HepG2 (cell line): ENCODE results near the gene VPS4B.
"Not testable (repeated sequence)": the region's sequence is repeated elsewhere in the genome, so short reads cannot be mapped to it uniquely, and the experiment has no call there.

Experiments used
- ATF7 ChIP-seq, 2 experiments: fragments of 450-650 bp in 1 of 2; sonication (generic) in 1 of 2; formaldehyde crosslinking in 1 of 2; IDR thresholded peaks; 2 replicates each; pipeline versions ENCODE4 v1.4.0 to v1.6.1; 2016 to 2020; ENCODE audit warnings: antibody characterized with exemption in 1 of 2, mild to moderate bottlenecking in 1 of 2, missing genetic modification reagents in 1 of 2
- CBX2 ChIP-seq, 2 experiments: fragments of 200-600 bp in 1 of 2; sonication (generic); formaldehyde crosslinking in 1 of 2; IDR thresholded peaks; 2 replicates each; pipeline versions ENCODE4 v1.7.0 to v1.8.1; 2018 to 2022; ENCODE audit warnings: low read depth in 2 of 2, low read length in 1 of 2, mild to moderate bottlenecking in 1 of 2, missing genetic modification reagents in 1 of 2
- MNT ChIP-seq: fragments of 450-650 bp; IDR thresholded peaks from 2 replicates; pipeline ENCODE4 v1.6.1; 2016
- POLR2AphosphoS5 ChIP-seq: IDR thresholded peaks from 2 replicates; pipeline ENCODE4 v1.6.1; 2012; ENCODE audit warnings: low read depth, low read length
- REXO4 ChIP-seq: sonication (generic); formaldehyde crosslinking; IDR thresholded peaks from 2 replicates; pipeline ENCODE4 v1.8.0; 2022; ENCODE audit warnings: missing genetic modification reagents, mild to moderate bottlenecking, borderline replicate concordance
- TAF1 ChIP-seq: sonication (generic); formaldehyde crosslinking; IDR thresholded peaks from 2 replicates; pipeline ENCODE4 v1.4.0; 2020; ENCODE audit warnings: missing genetic modification reagents
- ZFP37 ChIP-seq: sonication (generic); formaldehyde crosslinking; IDR thresholded peaks from 2 replicates; pipeline ENCODE4 v1.4.0; 2020; ENCODE audit warnings: missing genetic modification reagents, borderline replicate concordance
- ZNF274 ChIP-seq: sonication (generic); formaldehyde crosslinking; IDR thresholded peaks from 2 replicates; pipeline ENCODE4 v1.5.1; 2020; ENCODE audit warnings: mild to moderate bottlenecking, missing genetic modification reagents
- ZNF780A ChIP-seq: sonication (generic); formaldehyde crosslinking; IDR thresholded peaks from 2 replicates; pipeline ENCODE4 v1.8.0; 2022; ENCODE audit warnings: mild to moderate bottlenecking, missing genetic modification reagents, moderate library complexity
- ZNF891 ChIP-seq: sonication (generic); formaldehyde crosslinking; IDR thresholded peaks from 2 replicates; pipeline ENCODE4 v1.5.0; 2020; ENCODE audit warnings: mild to moderate bottlenecking, missing genetic modification reagents
- TF ChIP-seq, protein P1 (sequence below): sonication (generic); formaldehyde crosslinking; IDR thresholded peaks from 2 replicates; pipeline ENCODE4 v1.4.0; 2020; ENCODE audit warnings: missing genetic modification reagents

DNA sequence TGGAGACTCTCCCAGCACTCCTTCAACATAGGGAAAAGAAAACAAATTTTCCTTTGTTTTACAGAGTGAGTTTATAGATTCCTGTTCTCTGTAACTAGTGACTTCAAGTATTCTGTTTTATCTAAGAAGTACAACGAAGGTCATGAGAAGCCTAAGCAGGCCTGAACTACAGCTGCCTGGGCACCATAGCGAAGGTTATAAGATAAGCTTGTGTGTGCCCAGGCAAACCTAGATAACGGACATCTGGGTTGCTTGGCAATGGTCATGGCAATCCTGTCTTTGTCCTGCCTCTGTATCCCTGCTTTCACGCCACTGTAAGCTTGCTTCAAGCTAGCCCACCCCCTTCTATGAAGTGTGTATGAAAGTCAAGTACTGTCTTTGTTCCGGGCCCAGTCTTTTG, 30.5 kb upstream of the VPS4B start:
- not testable (repeated sequence) for TF ChIP-seq ZNF780A (CRISPR knock-in tag); ZFP37 (CRISPR knock-in tag); ZNF891 (CRISPR knock-in tag); ZNF274 (CRISPR knock-in tag); TAF1; POLR2AphosphoS5; CBX2 (IDR thresholded peaks at IDR 0.05; ENCODE audit: low read depth, low read length); CBX2 (CRISPR knock-in tag; IDR thresholded peaks at IDR 0.05; ENCODE audit: low read depth); MNT; REXO4 (CRISPR knock-in tag); ATF7 (IDR thresholded peaks at IDR 0.05); ATF7 (CRISPR knock-in tag; IDR thresholded peaks at IDR 0.05)
- TF ChIP-seq, protein P1, sequence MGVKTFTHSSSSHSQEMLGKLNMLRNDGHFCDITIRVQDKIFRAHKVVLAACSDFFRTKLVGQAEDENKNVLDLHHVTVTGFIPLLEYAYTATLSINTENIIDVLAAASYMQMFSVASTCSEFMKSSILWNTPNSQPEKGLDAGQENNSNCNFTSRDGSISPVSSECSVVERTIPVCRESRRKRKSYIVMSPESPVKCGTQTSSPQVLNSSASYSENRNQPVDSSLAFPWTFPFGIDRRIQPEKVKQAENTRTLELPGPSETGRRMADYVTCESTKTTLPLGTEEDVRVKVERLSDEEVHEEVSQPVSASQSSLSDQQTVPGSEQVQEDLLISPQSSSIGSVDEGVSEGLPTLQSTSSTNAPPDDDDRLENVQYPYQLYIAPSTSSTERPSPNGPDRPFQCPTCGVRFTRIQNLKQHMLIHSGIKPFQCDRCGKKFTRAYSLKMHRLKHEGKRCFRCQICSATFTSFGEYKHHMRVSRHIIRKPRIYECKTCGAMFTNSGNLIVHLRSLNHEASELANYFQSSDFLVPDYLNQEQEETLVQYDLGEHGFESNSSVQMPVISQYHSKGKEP (CRISPR knock-in tag) = not testable (repeated sequence)
